ENCODE results near the gene LRRC10B. TPM values are rescaled to one million over a fixed set of nuclear protein-coding genes. Genes with fewer than 3 reads are reported as not detected.
A peak's percentile ranks its signal among the peaks of the same experiment; 100 is the strongest.

LRRC10B gene
- total RNA-seq, 2 donors from 2014 or later, result not detected

GRCh38 chr11:61543606-61544306 lies 35.2 kb downstream of the LRRC10B start:
- Mint-ChIP-seq H3K9me3 (no peaks in the 10 kb centered on the region), H3K36me3 (ENCODE audit: insufficient read depth in 2 of 2) (no peaks in the 10 kb centered on the region), H3K4me3 (no peak overlapping the region), H3K4me1 (ENCODE audit: low read depth) (peaks cover 3% of the 10 kb centered on the region), H3K27ac (no peak overlapping the region), H3K27me3 (ENCODE audit: low read depth) (peaks cover 21% of the 10 kb centered on the region)
- ATAC-seq (replicated peaks in 1 of 2) (no peak), DNase-seq (no peak)

GRCh38 chr11:61544466-61544865 lies 35.9 kb downstream of the LRRC10B start:
- Mint-ChIP-seq H3K27me3 (ENCODE audit: low read depth) (peaks cover 15% of the 10 kb centered on the region), H3K4me1 (ENCODE audit: low read depth) (peaks cover 3% of the 10 kb centered on the region), H3K9me3 (no peaks in the 10 kb centered on the region), H3K27ac (no peak overlapping the region), H3K36me3 (ENCODE audit: insufficient read depth in 2 of 2) (no peaks in the 10 kb centered on the region), H3K4me3 (no peak overlapping the region)
- DNase-seq (no peak), ATAC-seq (replicated peaks in 1 of 2) (no peak)

GRCh38 chr11:61545341-61545740 lies 36.8 kb downstream of the LRRC10B start:
- H3K27me3 Mint-ChIP-seq (ENCODE audit: low read depth), result peaks cover 15% of the 10 kb centered on the region
- no peaks in the 10 kb centered on the region for H3K9me3 Mint-ChIP-seq

GRCh38 chr11:61545921-61546320 lies 37.4 kb downstream of the LRRC10B start:
- Mint-ChIP-seq H3K4me1 (ENCODE audit: low read depth) (peaks cover 3% of the 10 kb centered on the region), H3K9me3 (no peaks in the 10 kb centered on the region), H3K36me3 (ENCODE audit: insufficient read depth in 2 of 2) (no peaks in the 10 kb centered on the region), H3K4me3 (no peak overlapping the region), H3K27me3 (ENCODE audit: low read depth) (peaks cover 15% of the 10 kb centered on the region), H3K27ac (no peak overlapping the region)
- no peak for DNase-seq
- no peak for ATAC-seq (replicated peaks in 1 of 2)

More at GRCh38 chr11:61545341-61545740, 36.8 kb downstream of the LRRC10B start:
- Mint-ChIP-seq H3K36me3 (ENCODE audit: insufficient read depth in 2 of 2) (no peaks in the 10 kb centered on the region), H3K27ac (no peak overlapping the region), H3K4me3 (no peak overlapping the region), H3K4me1 (ENCODE audit: low read depth) (peaks cover 3% of the 10 kb centered on the region)
- DNase-seq, result no peak
- ATAC-seq (replicated peaks in 1 of 2), result no peak

GRCh38 chr11:61546663-61547062 lies 38.1 kb downstream of the LRRC10B start:
- H3K27me3 Mint-ChIP-seq (ENCODE audit: low read depth), result peaks cover 8% of the 10 kb centered on the region
- ATAC-seq (replicated peaks in 1 of 2), result no peak
- peaks cover 3% of the 10 kb centered on the region for H3K4me1 Mint-ChIP-seq (ENCODE audit: low read depth)
- H3K36me3 Mint-ChIP-seq (ENCODE audit: insufficient read depth in 2 of 2), result no peaks in the 10 kb centered on the region
- no peaks in the 10 kb centered on the region for H3K9me3 Mint-ChIP-seq
- no peak for DNase-seq
- no peak overlapping the region for H3K27ac Mint-ChIP-seq
- H3K4me3 Mint-ChIP-seq, result no peak overlapping the region

- no peaks in the 10 kb centered on the region for H3K36me3 Mint-ChIP-seq (ENCODE audit: insufficient read depth in 2 of 2)
- no peak overlapping the region for H3K4me3 Mint-ChIP-seq
- no peak for ATAC-seq (replicated peaks in 1 of 2)
- H3K27ac Mint-ChIP-seq, result no peak overlapping the region
- H3K9me3 Mint-ChIP-seq, result no peaks in the 10 kb centered on the region
- peaks cover 3% of the 10 kb centered on the region for H3K4me1 Mint-ChIP-seq (ENCODE audit: low read depth)
- DNase-seq, result no peak
- peaks cover 6% of the 10 kb centered on the region for H3K27me3 Mint-ChIP-seq (ENCODE audit: low read depth)
Observed at GRCh38 chr11:61547246-61547645, 38.7 kb downstream of the LRRC10B start.

- Mint-ChIP-seq H3K27me3 (ENCODE audit: low read depth) (peaks cover 25% of the 10 kb centered on the region), H3K4me1 (ENCODE audit: low read depth) (peaks cover 2% of the 10 kb centered on the region), H3K36me3 (ENCODE audit: insufficient read depth in 2 of 2) (no peaks in the 10 kb centered on the region), H3K4me3 (no peak overlapping the region), H3K27ac (no peak overlapping the region), H3K9me3 (no peaks in the 10 kb centered on the region)
- no peak for ATAC-seq (replicated peaks in 1 of 2)
- no peak for DNase-seq
Observed at GRCh38 chr11:61549177-61549576, 40.6 kb downstream of the LRRC10B start.

- H3K4me3 Mint-ChIP-seq, result no peak overlapping the region
- H3K27me3 Mint-ChIP-seq (ENCODE audit: low read depth), result peaks cover 32% of the 10 kb centered on the region
- no peak overlapping the region for H3K27ac Mint-ChIP-seq
- no peaks in the 10 kb centered on the region for H3K36me3 Mint-ChIP-seq (ENCODE audit: insufficient read depth in 2 of 2)
- H3K9me3 Mint-ChIP-seq, result no peaks in the 10 kb centered on the region
- no peak for DNase-seq
- peaks cover 7% of the 10 kb centered on the region for H3K4me1 Mint-ChIP-seq (ENCODE audit: low read depth)
- ATAC-seq (replicated peaks in 1 of 2), result no peak
Observed at GRCh38 chr11:61549662-61550568, 41.4 kb downstream of the LRRC10B start.

GRCh38 chr11:61550665-61551227 lies 42.2 kb downstream of the LRRC10B start:
- DNase-seq (no peak), ATAC-seq (replicated peaks in 1 of 2) (no peak)
- Mint-ChIP-seq H3K4me1 (ENCODE audit: low read depth) (peaks cover 7% of the 10 kb centered on the region), H3K9me3 (no peaks in the 10 kb centered on the region), H3K27me3 (ENCODE audit: low read depth) (peaks cover 28% of the 10 kb centered on the region), H3K4me3 (no peak overlapping the region), H3K27ac (no peak overlapping the region), H3K36me3 (ENCODE audit: insufficient read depth in 2 of 2) (no peaks in the 10 kb centered on the region)

- Mint-ChIP-seq H3K36me3 (ENCODE audit: insufficient read depth in 2 of 2) (no peaks in the 10 kb centered on the region), H3K4me1 (ENCODE audit: low read depth) (peaks cover 7% of the 10 kb centered on the region), H3K27me3 (ENCODE audit: low read depth) (peaks cover 37% of the 10 kb centered on the region), H3K9me3 (no peaks in the 10 kb centered on the region), H3K4me3 (no peak overlapping the region), H3K27ac (no peak overlapping the region)
- ATAC-seq (replicated peaks in 1 of 2), result no peak
- DNase-seq, result no peak
Observed at GRCh38 chr11:61551634-61552033, 43.1 kb downstream of the LRRC10B start.

GRCh38 chr11:61552108-61552635 lies 43.6 kb downstream of the LRRC10B start:
- Mint-ChIP-seq H3K4me1 (ENCODE audit: low read depth) (peaks cover 7% of the 10 kb centered on the region), H3K9me3 (no peaks in the 10 kb centered on the region), H3K27ac (no peak overlapping the region), H3K27me3 (ENCODE audit: low read depth) (peaks cover 42% of the 10 kb centered on the region), H3K36me3 (ENCODE audit: insufficient read depth in 2 of 2) (no peaks in the 10 kb centered on the region), H3K4me3 (no peak overlapping the region)
- ATAC-seq (replicated peaks in 1 of 2) (no peak), DNase-seq (no peak)

- no peaks in the 10 kb centered on the region for H3K36me3 Mint-ChIP-seq (ENCODE audit: insufficient read depth in 2 of 2)
- peaks cover 49% of the 10 kb centered on the region for H3K27me3 Mint-ChIP-seq (ENCODE audit: low read depth)
- ATAC-seq (replicated peaks in 1 of 2) (no peak), DNase-seq (no peak)
- peaks cover 7% of the 10 kb centered on the region for H3K4me1 Mint-ChIP-seq (ENCODE audit: low read depth)
- H3K9me3 Mint-ChIP-seq, result no peaks in the 10 kb centered on the region
- no peak overlapping the region for H3K27ac Mint-ChIP-seq
- H3K4me3 Mint-ChIP-seq, result peak overlapping the region in 1 of 2 donors; percentile 33
Observed at GRCh38 chr11:61553373-61554171, 45.0 kb downstream of the LRRC10B start.
